Chondrocyte (in vitro differentiated cells): ENCODE results near the gene HSPG2. TPM values are rescaled to one million over a fixed set of nuclear protein-coding genes. Genes with fewer than 3 reads are reported as not detected.
"Not testable (repeated sequence)": the region's sequence is repeated elsewhere in the genome, so short reads cannot be mapped to it uniquely, and the experiment has no call there.

Experiments
- DNase-seq: peaks from one replicate; pipeline ENCODE4 v3.0.0; 2021; ENCODE audit warnings: mixed read lengths, low spot score
- H3K27ac Mint-ChIP-seq: one replicate; pipeline ENCODE4 v1.8.0; 2021; ENCODE audit warnings: mild to moderate bottlenecking, moderate library complexity, mixed read lengths; ENCODE audit not compliant: unreplicated experiment
- H3K27me3 Mint-ChIP-seq: 2 replicates; pipeline ENCODE4 v1.8.0; 2021; ENCODE audit warnings: low read depth, mixed read lengths
- H3K36me3 Mint-ChIP-seq: 2 replicates; pipeline ENCODE4 v1.8.0; 2021; ENCODE audit warnings: low read depth, mixed read lengths
- H3K4me1 Mint-ChIP-seq: 2 replicates; pipeline ENCODE4 v1.8.0; 2021; ENCODE audit warnings: low read depth, mild to moderate bottlenecking, mixed read lengths
- H3K4me3 Mint-ChIP-seq: one replicate; pipeline ENCODE4 v1.8.0; 2021; ENCODE audit warnings: mild to moderate bottlenecking, moderate library complexity, mixed read lengths; ENCODE audit not compliant: unreplicated experiment
- H3K9me3 Mint-ChIP-seq: 2 replicates; pipeline ENCODE4 v1.8.0; 2021; ENCODE audit warnings: low read depth, mixed read lengths
- total RNA-seq: library from RNA; stranded (reverse); gene quantifications from 3 replicates; pipeline ENCODE4 v1.2.1, GENCODE V29; 2021
- TF ChIP-seq, protein P1 (sequence below): fragments of 200-600 bp; sonication (generic); IDR thresholded peaks from 2 replicates; pipeline ENCODE4 v1.5.0; 2021; ENCODE audit warnings: antibody characterized with exemption, mild to moderate bottlenecking, moderate library complexity

HSPG2 gene
- total RNA-seq, 1 donor from 2014 or later = 481 TPM

DNA sequence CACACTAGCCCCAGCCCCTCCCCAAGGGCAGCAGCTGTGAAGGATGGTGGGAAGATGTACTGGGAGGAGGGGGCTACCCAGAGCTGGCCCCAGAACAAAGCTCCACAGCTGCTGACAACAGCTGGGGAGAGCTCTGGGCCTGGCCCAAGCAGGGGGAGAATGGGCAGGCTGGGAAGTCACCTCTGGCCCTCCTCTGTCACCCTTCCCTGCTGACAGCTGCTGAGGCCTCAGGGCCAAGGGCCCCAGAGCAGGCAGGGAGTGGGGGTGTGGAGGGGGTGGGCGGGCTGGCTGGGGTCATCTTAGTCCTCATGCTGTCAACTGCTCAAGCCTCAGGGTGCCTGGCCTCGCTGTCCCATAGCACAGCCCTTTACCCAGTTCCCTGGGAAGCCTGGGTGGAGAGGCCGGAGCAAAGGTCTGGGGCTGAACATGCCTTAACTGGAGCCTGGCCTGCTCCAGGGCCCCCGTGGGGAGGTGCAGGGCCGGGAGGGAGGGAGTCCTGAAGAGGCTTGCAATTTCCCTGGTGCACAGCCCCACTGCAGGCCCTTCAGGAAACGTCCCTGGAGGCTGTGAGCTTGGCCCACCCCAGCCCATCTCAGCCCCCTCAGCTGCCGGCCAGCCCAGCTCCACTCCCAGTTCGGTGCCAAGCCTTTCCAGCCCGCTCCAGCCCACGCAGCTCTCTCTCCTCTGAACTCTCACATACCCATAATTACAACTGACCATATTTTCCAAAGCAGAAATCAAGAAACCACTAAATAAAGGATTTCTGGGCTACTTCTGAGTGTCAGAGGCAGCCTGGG is 25.7 kb downstream of the HSPG2 start:
- TF ChIP-seq, protein P1, sequence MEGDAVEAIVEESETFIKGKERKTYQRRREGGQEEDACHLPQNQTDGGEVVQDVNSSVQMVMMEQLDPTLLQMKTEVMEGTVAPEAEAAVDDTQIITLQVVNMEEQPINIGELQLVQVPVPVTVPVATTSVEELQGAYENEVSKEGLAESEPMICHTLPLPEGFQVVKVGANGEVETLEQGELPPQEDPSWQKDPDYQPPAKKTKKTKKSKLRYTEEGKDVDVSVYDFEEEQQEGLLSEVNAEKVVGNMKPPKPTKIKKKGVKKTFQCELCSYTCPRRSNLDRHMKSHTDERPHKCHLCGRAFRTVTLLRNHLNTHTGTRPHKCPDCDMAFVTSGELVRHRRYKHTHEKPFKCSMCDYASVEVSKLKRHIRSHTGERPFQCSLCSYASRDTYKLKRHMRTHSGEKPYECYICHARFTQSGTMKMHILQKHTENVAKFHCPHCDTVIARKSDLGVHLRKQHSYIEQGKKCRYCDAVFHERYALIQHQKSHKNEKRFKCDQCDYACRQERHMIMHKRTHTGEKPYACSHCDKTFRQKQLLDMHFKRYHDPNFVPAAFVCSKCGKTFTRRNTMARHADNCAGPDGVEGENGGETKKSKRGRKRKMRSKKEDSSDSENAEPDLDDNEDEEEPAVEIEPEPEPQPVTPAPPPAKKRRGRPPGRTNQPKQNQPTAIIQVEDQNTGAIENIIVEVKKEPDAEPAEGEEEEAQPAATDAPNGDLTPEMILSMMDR = no peak
- Mint-ChIP-seq H3K27ac (peak overlapping the region; percentile 99), H3K4me3 (no peak overlapping the region), H3K4me1 (peaks cover 88% of the 10 kb centered on the region), H3K9me3 (no peaks in the 10 kb centered on the region), H3K27me3 (no peaks in the 10 kb centered on the region), H3K36me3 (peaks cover 5% of the 10 kb centered on the region)
- DNase-seq = no peak

GRCh38 chr1:21910558-21911204 is 26.4 kb downstream of the HSPG2 start:
- Mint-ChIP-seq H3K4me3 (no peak overlapping the region), H3K27me3 (no peaks in the 10 kb centered on the region), H3K27ac (peak overlapping the region; percentile 99), H3K9me3 (no peaks in the 10 kb centered on the region), H3K4me1 (peaks cover 90% of the 10 kb centered on the region), H3K36me3 (peaks cover 5% of the 10 kb centered on the region)
- no peak for DNase-seq
- TF ChIP-seq, protein P1 = no peak

DNA sequence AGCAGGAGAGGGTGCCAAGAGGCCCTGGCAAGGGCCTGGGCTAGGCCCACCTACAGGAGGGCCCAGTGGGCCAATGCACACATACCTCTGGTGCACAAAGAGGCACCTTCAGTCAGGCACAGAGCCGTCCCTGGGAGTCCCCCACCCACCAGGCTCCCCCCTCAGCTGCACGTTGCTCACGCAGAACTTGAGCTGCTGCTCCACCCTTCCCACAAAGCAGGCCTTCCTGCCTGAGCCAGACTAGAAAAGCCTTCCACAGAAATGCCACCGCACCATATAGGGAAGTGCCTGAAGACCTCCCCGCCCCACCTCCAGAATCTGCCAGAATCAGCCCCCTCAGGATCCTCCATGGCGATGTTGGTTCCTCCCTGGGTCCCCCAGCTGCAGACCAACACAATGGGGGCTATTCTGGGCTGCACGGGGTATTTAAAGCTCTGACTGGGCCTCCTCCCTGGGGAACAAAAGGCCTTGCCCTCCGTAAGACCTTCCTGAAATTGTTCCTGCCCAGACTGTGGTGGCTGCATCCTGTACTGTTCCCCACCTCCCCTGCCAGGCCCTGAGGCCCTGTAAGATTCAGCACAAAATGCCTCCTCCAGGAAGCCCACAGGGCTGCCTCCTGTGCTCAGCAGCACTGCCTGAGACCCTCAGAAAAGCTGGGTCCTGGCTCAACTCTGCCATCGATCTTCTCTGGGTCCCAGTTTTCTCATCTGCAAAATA is 27.2 kb downstream of the HSPG2 start:
- DNase-seq = no peak
- H3K9me3 Mint-ChIP-seq = no peaks in the 10 kb centered on the region

GRCh38 chr1:21909286-21909759 is 27.8 kb downstream of the HSPG2 start:
- TF ChIP-seq, protein P1 = no peak
- H3K4me1 Mint-ChIP-seq = peaks cover 91% of the 10 kb centered on the region
- H3K27me3 Mint-ChIP-seq = no peaks in the 10 kb centered on the region

More for the DNA sequence above, 27.2 kb downstream of the HSPG2 start:
- Mint-ChIP-seq H3K36me3 (peaks cover 4% of the 10 kb centered on the region), H3K4me1 (peaks cover 90% of the 10 kb centered on the region), H3K27ac (peak overlapping the region; percentile 99), H3K27me3 (no peaks in the 10 kb centered on the region), H3K4me3 (peak overlapping the region; percentile 28)
- TF ChIP-seq, protein P1 = no peak

GRCh38 chr1:21907737-21908534 is 29.2 kb downstream of the HSPG2 start:
- not testable (repeated sequence) for H3K36me3 Mint-ChIP-seq, H3K9me3 Mint-ChIP-seq, DNase-seq, H3K27me3 Mint-ChIP-seq, H3K4me3 Mint-ChIP-seq
- H3K4me1 Mint-ChIP-seq = peaks cover 89% of the 10 kb centered on the region
- peak overlapping the region; percentile 28 for H3K27ac Mint-ChIP-seq

More at GRCh38 chr1:21909286-21909759, 27.8 kb downstream of the HSPG2 start:
- H3K27ac Mint-ChIP-seq = peak overlapping the region; percentile 99
- no peak for DNase-seq
- peaks cover 4% of the 10 kb centered on the region for H3K36me3 Mint-ChIP-seq
- H3K4me3 Mint-ChIP-seq = peak overlapping the region; percentile 28
- H3K9me3 Mint-ChIP-seq = no peaks in the 10 kb centered on the region
